NCI-H2107 treated with DMSO at 0.1 percent for 48 hours (cell line): ENCODE data around the gene MNT.
"Not testable (repeated sequence)": the region's sequence is repeated elsewhere in the genome, so short reads cannot be mapped to it uniquely, and the experiment has no call there.

Source experiments
- DNase-seq: peaks from one replicate; lab custom pipeline; 2025; ENCODE audit not compliant: unreplicated experiment; lab: John Stamatoyannopoulos, UW

Gene MNT, protein sequence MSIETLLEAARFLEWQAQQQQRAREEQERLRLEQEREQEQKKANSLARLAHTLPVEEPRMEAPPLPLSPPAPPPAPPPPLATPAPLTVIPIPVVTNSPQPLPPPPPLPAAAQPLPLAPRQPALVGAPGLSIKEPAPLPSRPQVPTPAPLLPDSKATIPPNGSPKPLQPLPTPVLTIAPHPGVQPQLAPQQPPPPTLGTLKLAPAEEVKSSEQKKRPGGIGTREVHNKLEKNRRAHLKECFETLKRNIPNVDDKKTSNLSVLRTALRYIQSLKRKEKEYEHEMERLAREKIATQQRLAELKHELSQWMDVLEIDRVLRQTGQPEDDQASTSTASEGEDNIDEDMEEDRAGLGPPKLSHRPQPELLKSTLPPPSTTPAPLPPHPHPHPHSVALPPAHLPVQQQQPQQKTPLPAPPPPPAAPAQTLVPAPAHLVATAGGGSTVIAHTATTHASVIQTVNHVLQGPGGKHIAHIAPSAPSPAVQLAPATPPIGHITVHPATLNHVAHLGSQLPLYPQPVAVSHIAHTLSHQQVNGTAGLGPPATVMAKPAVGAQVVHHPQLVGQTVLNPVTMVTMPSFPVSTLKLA

DNA sequence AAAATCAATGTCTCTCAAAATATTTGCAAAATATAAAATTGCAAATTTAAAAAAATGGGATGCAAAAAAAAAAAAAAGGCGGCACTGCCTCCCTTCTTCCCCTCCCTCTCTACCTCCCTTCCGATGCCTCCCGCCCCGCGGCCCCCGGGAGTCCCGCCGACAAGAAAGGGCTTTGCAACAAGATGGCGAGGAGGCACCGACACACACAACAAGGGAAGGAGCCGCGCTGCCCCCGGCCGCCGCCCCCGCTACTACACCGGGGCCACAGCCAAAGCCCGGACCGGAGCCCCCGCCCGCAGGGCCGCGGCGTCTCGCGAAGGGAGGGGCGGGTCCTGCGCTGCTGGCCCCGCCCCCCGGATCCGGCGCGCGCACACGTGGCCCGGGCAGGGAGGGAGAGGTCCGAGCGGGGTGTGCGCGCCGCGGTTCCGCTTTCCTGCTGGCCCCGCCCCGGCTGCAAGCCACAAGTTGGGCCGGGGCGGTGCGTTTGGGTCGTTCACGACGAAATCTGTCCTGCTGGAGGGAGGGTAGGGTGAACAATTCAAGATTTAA is at the start of gene MNT:
MNT (minus strand) TSS at position 184 of the 549 bp plus-strand sequence. CDS start 348 bp downstream, outside the sequence.
- DNase-seq: peak; percentile 58

DNA sequence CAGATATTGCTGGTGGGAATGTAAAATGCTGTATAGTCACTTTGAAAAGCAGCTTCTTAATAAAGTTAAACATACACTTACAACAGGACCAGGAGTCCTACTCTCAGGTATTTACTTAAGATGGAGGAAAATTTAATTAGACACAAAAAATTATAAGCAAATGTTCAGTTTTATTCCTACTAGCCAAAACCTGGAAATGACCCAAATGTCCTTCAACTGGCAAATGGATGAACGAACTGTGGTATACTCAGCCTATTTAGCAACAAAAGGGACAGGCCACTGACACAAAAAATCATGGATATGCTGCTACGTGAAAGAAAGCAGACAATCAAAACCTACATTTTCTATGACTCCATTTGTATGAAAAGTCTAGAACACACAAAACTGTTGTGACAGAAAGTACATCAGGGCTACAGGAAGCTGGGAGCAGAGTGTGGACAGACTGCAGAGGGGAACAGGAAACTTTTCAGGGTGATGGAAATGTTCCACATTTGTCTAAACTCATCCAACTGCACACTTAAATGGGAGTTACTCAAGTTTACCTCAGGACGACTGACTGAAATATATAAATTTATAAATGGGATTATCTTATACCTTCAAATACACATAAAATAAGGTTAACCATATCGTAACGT is 49.3 kb upstream of the MNT start:
- no peak for DNase-seq

DNA sequence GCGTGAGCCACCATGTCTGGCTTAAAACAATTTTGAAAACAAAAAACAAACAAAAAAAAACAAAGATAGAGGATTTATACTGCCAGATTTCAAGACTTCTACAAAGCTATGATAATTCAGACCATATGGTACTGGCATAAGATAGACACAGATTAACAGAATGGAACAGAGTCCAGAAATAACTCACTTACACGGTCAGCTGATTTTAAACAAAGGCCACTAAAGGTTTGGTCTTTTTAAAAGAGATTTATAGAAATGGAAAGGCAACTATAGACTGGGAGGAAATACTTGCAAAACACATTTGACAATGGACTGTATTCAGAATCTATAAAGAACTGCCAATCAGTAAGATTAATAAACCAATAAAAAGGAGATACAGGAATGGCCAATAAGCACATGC is 48.6 kb upstream of the MNT start:
- no peak for DNase-seq

DNA sequence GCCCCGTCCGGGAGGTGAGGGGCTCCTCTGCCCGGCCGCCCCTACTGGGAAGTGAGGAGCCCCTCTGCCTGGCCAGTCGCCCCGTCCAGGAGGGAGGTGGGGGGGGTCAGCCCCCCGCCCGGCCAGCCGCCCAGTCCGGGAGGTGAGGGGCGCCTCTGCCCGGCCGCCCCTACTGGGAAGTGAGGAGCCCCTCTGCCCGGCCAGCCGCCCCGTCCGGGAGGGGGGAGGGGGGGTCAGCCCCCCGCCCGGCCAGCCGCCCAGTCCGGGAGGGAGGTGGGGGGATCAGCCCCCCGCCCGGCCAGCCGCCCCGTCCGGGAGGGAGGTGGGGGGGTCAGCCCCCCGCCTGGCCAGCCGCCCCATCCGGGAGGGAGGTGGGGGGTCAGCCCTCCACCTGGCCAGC is 46.6 kb upstream of the MNT start:
- DNase-seq: not testable (repeated sequence)

DNA sequence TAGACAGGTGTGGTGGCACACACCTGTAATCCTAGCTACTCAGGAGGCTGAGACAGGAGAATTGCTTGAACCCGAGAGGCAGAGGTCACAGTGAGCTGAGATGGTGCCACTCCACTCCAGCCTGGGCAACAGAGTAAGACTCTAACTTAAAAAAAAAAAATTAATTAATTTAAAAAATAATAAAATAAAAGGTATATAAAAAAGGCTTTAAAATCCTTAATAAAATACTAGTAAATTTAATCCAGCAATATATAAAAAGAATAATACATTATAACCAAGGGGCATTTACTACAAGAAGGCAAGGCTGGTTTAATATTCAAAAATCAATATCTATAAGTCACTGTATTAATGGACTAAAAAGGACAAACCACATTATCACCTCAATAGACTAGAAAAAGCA is 44.8 kb upstream of the MNT start:
- DNase-seq: no peak

DNA sequence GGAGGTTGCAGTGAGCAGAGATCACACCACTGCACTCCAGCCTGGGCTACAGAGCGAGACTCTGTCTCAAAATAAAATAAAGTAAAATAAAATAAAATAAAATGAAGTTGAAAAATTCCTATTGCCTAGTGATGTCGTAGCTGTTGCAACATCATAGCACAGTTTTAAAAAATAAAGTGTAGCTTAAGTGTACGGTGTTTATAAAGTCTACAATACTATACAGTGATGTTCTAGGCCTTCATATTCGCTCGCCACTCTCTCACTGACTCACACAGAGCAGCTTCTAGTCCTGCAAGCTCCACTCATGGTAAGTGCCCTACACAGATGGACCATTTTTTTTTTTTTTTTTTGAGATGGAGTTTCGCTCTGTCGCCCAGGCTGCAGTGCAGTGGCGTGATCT is 43.5 kb upstream of the MNT start:
- DNase-seq: no peak

DNA sequence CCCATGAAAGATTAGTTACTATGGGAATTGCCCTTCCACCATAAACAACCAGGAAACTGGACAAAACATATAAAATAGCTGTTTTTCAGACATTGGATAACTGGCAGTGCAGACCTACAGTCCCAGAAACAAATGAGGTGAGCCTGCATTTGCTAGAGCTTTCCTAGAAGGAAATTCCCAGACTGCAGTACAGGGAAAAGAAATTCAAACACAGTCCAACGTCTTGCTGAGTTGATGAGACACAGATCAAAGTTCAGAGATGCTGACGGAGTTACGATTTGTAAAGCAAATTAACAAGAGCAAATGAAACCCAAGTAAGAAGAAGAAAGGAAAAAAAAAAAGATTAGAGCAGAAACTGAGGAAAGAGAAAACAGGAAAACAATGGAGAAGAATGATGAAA is 41.3 kb upstream of the MNT start:
- DNase-seq: no peak

DNA sequence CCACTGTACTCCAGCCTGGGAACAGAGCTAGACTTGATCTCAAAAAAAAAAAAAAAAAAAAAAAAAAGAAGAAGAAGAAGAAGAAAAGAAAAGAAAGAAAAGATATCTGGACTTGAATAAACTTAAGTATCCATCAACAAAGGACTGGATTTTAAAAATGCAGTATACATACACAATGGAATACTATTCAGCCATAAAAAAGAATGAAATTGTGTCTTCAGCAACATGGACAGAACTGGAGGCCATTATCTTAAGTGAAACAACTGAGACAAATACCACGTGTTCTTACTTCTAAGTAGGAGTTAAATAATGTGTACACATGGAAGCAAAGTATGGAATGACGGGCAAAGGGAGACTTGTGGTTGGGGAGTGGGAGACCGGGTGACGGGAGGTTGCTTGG is 40.1 kb upstream of the MNT start:
- DNase-seq: no peak

DNA sequence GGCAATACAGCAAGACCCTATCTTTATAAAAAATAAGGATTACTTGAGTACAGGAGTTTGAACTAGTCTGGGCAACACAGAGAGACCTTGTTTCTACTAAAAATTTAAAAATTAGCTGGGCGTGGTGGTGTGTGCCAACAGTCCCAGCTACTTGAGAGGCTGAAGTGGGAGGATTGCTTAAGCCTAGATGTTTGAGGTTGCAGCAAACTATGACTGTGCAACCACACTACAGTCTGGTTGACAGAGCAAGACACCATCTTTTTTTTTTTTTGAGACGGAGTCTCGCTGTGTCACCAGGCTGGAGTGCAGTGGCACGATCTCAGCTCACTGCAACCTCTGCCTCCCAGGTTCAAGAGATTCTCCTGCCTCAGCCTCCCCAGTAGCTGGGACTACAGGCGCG is 39.1 kb upstream of the MNT start:
- DNase-seq: not testable (repeated sequence)

DNA sequence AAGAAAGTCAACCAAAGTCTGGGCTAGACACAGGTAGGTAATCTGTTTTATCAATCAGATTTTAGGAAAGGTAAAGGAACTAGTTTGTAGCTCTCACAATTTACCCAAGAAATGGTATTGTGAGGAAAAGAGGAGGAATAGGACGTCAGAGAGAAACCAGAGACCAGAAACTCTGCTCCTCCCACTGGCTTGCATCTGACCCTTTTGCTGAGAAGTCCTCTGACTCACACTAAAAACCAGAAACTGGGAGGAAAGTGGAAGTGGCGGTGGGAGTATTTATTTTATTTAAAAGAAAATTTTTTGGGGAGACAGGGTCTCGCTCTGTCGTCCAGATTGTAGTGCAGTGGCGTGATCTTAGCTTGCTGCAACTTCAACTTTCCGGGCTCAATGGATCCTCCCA is 38.0 kb upstream of the MNT start:
- no peak for DNase-seq

DNA sequence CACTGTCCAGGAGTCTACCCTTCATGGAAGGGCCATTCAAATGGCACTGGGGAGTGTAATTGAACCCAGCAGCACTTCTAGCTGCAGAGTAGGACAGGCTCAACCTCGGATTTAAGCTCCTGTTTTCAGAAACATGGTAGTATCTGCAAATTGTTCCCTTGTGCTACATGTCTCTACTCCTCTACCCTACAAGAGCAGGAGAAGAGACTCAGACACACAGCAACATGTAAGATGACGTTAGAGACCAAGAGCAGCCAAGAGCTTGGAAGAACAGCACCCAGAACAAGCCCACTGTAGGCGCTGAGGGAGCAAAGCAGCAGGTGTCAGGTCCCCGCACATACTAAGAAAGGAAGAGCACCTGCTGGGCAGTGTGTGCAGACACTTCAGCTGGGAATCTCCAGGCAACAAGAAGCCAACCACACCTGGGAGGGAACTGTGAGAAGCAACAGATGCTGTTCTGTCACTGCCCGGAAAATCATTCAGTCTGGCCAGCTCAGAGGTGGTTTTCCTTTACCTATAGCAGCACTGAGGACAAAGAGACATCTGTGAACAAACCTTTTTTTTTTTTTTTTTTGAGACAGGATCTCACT is 35.6 kb upstream of the MNT start:
- peak; percentile 90 for DNase-seq

DNA sequence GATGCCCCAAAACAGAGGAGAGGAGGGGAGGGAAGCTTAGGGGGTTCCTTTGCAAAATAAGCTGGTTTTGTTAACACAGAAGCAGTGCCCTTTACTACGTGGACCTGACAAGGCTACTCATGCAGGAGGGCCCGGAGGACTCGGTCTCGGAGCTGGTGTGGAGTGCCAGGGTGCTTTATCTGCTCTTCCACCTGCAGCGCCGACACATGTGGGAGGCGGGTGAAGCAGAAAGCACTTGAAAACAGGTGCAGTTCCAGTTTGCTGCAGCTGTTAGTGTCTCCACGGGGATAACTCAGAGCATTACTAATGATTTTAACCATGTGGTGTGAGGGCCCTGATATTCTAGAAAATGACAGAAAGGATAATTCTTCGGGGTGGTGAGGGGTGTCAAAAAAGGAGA is 35.0 kb upstream of the MNT start:
- DNase-seq: peak; percentile 64

DNA sequence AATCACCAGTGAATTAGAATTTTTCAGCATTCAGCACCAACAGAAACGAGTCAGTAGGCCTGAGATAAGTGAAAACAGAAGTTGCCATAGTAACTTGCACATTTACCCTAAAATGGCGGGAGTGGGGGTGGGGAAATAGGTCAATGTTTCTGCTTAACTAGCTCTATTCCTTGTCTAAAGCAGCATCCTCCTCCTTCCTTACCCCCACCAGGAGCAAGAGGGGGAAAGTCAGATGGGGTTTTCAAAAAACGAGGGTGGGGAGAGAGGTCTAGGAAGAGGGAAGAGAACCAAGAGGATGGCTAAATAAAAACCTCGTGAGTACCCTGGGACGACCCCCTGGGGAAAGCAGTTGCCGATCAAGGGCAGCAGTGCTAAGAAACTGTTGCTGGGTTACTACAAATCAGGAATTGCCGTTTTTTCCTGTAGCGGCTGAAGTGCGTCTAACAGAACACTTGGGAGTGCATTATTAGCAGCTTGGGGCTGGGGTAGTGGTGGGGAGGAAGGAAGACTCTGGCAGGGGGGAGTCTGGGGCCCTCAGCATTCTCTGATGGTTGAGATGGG is 34.4 kb upstream of the MNT start:
- peak; percentile 39 for DNase-seq

DNA sequence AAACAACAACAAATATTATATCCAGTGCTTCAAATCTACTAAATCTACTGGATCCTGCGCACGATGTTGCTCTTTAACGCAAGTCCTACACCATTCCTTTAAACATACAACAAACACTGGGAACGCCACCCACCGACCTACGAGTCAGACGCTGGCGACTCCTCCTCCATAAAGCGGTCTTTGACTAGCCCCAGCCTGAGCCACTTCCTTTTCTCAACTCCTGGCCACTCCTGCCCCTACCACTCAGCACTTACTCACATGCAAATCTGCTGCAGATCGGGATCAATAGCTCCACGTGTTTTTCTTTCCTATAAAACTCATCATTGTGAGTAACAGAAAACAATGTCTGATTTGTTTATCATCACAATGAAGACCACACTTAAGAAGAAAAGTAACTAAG is 32.8 kb upstream of the MNT start:
- no peak for DNase-seq

DNA sequence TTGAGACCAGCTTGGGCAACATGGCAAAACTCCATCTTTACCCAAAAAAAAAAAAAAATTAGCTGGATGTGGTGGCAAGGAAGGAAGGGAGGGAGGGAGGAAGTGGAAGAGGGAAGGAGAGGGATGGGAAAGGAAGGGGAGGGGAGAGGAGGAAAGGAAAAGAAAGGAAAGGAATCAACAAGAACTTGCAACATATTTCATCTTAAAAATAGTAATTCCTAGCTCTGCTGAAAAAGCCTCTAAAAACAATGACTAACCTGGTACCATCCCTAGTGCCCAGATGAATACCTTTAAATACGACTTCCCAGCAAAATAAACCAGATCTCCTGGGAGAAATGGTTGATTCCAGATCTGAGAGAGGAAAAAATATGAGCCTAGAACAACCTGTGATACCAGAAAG is 27.1 kb upstream of the MNT start:
- no peak for DNase-seq

DNA sequence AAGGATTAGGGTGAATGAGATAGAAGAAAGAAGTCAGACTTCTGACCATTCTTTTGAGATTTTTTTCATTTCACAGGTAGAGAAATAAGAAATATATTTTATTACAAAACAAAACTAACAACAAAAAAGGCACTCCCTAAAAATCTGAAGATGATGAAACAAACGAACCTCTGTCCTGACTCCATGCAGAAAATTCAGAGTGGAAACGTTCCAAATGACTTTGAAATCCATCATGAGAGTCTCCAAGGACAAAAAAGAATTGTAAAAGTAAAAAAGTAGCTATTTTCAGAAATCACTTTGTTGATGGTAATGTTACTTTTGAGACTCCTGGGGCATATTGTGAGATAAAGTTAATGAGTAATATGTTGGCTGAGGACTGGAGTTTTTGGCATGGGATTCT is 26.4 kb upstream of the MNT start:
- DNase-seq: no peak

DNA sequence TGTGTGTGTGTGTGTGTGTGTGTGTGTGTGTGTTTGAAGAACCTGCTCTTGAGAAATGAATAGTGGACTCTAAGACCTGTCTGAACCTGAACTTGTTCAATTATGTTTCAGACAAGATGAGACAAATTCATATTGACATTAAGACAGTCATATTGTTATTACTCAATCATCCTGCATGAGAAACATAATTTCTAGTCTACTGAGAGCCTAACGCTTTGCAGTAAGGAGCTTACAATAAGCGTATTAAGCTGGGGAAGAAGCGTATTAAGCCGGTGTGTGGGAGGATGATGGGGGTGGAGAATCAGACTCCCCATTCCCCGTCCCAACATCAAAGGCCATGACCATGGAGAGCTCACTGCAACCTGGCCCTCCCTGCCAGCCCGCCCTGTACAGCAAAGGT is 22.4 kb upstream of the MNT start:
- no peak for DNase-seq

DNA sequence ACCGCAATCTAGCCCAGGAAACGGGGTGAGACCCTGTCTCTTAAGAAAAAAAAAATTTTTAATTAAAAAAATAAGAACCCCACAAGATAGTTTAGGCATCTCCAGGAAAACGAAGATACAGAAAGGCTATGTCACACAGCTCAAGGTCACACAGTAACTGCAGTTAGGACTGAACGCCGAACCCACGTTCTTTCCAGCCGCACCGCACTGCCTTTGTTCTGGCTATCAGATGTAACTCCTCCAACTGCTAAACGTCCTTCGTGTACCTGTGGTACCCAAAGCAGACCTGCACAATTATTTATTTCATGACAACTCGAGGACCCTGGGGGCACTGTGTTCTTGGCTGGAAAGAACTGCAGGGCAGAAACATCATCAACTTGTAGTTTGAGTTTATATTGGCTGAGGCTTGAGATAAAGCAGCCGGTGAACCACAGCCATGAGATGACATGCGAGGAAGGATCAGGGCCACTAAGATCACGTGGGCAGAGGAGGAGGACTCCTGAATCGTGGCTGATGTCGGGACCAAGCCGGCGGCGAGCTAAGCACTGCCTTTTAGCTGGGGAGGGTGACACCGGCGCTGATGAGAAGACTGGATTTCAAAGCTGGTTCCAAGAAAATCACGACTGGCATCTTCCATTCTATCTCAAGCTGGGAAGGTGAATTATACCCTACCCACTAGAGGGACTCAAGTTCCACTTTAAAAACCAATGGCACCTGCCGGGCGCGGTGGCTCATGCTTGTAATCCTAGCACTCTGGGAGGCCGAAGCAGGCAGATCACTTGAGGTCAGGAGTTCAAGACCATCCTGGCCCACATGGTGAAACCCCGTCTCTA is 20.7 kb upstream of the MNT start:
- no peak for DNase-seq

DNA sequence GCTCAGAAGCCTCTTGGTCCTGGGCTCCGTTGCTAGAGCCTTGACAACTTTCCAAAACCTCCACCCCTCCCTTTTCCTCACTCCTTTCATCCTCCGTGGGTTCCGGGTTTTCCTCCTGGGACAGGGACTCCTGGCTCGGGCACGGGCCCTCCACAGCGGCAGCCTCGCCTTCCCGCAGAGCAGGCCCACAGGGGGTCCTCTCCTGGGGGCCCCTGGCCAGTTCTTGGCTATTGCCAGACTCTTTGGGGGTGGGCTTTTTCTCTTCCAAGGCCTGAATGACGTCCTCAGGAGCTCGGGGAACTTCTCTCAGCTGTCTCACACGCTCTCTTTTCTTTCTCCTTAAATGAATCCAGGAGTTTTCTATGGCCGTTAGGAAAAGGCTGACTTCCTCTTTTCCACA is 19.3 kb upstream of the MNT start:
- DNase-seq: no peak

DNA sequence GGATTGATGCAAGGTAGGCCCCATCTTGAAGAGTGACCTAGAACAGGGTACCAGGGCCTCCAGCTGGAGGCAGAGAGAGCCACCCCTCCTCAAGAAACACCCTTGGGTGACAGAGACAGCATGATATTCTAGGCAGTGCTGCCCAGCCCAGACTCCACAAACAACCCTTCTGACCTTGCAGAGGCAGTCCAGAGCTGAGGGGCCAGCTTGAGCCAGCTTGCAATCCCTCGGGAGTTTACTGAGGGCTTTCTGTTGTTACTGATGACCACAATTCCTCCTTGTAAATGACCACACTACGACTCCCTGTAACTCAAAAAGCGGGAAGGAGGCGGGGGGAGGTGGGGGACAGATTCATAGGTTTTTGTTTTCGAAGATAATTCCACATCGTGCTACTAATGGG is 18.6 kb upstream of the MNT start:
- DNase-seq: no peak

DNA sequence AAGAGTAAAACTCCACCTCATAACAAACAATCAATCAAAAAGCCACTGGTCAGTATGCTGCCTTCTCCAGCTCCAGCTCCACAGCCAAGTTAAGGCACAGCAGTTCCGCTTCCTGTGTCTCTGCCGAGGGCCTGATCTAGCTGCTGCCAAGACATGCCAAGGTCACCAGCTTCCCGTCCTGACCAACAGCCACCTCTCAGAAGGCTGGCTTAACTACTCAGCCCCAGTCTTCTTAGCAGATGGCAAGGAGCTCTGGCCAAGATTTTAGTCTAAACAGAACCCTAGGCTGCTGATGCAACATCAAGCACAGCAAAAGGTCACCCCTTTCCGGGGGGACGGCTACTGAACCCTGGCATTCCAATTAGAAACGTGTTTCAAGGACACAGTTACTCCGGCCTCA is 17.7 kb upstream of the MNT start:
- no peak for DNase-seq
